Forelimb muscle (tissue), 1 donor: Measurements from ENCODE around the gene CARD11. TPM values are rescaled to one million over a fixed set of nuclear protein-coding genes. Genes with fewer than 3 reads are reported as not detected.

Source experiments
- DNase-seq: peaks from one replicate; pipeline ENCODE4 v3.0.0-alpha.2; 2013; ENCODE audit warnings: low read depth
- polyA plus RNA-seq: library from polyadenylated mRNA; unstranded; fragments of 120-200 nt; gene quantifications from one replicate; pipeline ENCODE4 v1.2.1, GENCODE V29; 2013; ENCODE audit not compliant: insufficient read length

Gene CARD11
- polyA plus RNA-seq, 1 donor, result 0.67 TPM

DNA sequence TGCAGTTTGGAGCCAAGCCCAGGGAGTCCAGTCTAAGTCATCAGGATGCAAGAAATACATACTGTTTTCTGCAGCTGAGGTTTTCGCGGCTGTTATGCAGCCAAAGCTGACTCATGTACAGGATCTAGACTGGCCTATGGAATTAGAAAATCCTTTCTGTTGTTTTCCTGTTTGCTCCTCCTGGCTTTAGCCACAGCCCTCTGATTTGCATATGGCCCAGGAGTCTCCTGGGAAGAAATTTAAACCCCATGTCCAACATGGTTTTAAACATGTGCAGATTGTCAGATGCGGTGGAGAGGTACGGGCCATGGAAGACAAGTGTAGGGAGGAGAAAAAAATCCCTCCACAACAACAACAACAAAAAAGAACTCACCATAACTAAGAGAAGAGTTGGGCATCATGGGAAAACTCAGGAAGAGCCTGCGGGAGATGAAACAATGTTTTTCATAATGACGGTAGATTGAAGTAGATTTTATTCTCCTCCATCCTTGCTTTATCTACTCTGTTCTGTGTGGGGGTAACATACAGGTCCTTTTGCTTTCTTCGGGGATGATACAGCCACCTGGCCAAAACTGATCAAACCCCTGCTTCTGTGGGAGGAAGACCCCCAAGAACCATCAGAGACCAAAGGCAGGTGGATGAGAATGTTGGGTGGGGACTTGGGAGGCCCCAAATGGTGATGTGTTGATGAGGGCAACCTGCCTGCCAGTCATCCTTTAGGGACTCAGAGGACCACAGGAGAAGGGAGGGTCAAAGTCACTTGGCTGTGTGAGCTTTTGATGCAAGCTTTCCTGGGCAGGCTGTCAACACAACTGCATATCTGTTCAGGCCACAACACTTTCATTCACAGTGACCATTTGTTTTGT, 169.7 kb downstream of the CARD11 start:
- DNase-seq, result peak; percentile 36

DNA sequence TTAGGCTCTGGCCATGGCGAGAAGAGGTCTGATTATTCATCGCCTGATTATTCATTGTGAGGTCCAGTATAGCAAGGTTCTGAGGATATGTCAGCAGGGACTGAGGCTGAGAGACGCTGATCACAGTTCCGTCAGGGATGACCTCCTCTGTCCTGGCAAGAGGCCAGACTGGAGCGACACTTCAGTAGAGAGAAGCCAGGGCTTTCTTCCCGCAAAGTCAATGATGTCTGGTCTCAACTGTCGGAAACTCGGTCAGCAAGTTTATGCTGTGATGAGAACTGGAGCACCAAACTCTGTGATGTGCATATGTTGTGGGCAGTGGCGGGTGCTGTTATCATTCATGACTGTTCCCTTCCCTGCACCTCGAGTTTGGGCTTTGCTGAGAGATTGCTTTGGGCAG, 170.5 kb downstream of the CARD11 start:
- DNase-seq, result no peak

DNA sequence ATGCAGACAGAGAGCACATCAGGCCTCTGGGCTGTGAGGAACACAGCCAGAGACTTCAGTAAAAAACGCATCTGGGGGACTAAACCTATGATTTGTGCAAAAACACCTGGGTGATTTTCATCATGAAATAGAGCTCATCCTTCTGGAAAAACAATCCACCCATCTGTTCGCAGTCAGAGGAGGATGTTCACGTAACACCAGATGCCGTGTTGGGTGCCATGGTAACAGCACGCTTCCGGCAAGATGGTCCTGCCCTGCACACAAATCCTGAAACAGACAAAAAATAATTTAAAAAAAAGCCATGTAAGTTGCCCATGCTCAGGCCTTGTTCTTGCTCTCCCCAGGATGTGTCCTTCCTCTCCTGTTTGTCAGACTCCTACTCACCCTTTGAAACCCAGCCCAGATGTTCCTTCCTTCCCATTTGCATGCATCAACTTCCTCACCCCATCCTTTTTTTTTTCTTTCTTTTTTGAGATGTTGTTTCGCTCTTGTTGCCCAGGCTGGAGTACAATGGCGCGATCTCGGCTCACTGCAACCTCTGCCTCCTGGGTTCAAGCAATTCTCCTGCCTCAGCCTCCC, 171.3 kb downstream of the CARD11 start:
- DNase-seq, result no peak

DNA sequence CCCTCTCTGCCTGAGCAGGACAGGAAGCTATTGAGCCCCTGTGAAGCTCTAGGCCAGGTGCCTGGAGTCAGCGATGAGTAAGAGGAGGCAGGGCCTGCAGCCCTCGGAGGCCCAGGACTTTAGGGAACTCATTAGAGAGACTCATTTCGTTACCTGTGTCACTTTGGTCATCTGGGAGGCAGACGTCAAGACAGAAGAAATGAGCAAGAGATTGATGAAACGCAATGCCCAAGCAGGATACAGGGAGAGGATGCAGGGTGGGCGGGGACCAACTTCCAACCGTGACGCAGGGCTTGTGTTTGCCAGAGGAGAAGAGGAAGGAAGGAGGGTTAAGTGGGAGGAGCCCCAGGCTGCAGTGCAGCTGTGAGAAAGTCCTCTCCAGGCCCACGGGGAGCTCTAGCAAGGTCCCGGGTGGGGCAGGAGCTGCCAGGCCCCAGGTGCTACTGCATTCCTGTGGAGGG, 173.2 kb downstream of the CARD11 start:
- peak; percentile 46 for DNase-seq

DNA sequence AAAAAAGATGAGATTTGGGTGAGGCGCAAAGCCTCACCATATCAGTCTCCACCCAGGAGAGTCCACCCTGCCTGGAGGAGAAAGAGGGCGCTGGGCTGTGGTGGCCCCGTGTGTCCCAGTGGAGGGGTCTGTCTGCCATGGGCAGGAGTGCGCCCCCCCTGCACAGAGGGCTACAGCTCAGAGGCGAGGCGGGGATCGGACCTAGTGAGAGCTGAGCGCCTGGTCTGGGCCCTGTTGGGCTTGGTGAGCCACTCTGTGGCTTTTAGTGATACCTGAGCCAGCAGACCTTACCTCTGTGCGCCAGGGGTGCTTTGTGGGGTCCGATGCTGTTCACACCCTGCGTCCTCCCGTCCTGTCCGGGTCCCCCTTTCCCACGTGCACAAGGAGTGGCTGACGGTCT, 173.7 kb downstream of the CARD11 start:
- no peak for DNase-seq

DNA sequence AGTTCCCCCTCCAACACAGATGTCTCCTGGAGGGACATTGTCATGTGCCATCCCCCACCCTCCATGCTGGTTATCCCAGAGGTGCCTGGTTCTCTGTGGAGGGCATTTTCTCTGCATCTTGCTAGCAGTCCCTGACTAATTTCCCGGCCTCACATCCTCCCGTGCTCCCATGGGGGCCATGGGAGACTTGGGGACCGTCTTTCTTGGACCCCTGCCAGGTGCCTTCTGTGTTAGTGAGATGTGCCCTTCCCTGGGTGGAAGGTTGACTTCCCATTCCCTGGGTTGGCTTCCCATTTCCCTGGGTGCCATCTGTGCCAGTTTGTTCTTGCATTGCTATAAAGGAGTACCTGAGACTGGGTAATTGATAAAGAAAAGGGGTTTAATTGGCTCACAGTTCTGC, 177.1 kb downstream of the CARD11 start:
- DNase-seq, result no peak

DNA sequence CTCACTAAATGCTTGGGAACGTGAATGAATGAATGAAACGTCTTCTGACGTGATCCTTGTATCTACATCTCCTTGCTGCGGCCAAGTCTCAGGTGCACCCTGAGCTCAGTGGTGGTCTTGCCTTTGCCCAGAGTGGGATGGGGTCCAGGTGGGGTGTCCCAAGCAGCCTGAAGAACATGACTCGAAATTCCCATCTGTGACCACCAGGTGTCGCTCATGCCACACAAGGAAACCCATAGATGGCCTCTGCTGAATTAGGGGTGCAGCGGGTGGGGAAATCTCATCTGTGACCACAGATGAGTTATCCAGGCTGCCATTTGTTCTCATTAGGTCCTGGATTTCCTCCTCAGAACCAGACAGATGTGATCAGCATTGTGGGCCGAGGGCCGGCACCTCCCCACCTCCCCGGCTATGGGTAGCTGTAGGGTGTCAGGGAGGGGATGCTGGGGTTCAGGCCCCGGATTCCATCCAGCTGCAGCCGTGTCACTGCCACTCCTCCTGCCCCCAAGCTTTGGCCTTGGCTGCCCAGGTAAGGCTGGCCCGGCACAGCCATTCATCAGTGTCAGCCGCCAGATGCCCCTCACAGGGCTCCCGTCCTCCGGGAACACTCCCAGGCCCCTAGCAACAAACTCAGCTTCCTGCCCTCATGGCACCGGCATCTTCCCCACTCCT, 178.5 kb downstream of the CARD11 start:
- DNase-seq, result no peak

DNA sequence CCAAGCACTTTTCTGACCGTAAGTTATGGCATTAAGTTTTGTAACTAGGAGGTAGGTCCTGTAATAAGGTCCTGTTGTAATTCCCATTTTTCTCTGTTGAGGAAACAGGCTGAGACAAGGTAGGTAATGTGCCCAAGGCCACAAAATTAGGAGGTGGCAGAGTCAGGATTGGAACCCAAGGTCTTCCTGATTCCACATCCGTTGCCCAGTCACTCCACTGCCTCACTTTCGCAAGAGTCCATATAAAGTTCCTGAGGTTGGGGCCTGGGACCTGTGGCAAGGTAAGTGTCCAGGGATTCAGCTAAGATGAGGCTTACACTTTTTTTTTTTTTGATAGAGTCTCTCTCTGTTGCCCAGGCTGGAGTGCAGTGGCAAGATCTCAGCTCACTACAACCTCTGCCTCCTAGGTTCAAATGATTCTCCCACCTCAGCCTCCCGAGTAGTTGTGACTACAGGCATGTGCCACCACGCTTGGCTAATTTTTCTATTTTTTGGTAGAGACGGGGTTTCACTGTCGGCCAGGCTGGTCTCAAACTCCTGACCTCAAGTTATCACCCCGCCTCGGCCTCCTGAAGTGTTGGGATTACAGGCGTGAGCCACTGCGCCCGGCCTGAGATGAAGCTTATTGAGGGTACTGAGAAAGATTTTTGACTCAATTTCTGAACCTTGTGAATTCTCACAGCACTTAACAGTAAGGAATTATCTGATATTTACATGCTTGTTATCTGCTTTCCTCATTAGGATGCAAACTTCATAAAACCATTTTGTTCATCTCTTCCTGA, 179.3 kb downstream of the CARD11 start:
- no peak for DNase-seq

DNA sequence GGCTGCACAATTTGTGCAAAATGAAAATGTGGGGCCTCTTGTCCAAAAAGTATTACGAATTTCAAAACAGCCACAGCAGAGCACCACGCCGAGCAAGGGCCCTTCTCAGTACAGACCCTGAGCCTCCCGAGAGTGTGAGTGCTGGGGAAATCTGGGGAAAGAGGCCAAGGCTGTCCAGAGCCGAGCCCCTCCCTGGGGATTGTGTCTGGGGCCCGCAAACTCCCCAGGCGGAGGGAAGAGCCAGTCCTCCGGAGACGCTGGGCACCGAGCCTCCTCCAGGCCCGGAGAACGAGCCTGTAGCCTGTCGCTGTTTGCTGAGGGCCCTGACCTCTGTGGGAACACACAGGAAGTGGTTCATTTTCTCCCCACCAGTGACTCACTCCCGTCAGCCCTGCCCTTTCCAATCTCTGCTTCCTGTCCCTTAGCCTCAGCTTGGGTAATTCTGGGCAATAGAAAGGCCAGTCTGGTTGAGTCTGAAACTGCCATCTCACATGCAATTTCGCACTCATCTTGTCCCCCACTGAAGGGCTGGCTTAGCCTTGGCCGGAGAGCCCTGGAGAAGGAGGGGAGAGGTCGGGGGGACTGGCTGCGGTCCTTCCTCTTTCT, 180.1 kb downstream of the CARD11 start:
- no peak for DNase-seq

DNA sequence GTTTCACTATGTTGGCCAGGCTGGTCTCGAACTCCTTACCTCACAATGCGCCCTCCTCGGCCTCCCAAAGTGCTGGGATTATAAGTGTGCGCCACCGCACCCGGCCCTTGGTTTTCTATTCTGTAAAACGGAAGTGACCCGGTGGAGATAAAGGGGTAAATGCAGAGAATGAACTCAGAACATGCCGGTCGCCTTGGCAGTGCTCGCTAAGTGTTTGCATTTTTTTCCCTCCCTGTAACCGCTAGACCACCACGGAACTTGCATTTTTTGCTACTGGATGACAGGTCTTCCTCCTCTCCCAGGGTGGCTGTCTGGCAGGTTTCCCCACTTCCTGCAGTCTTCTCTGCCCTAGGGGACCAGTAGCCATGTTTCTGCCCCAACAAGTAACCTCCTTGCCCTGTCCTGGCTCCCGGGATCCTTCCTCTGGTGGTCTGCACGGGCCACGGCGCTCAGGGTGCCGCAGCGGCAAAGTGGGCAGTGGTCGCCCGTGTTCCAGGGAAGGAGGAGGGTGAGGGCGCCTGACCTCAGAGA, 180.8 kb downstream of the CARD11 start:
- no peak for DNase-seq

DNA sequence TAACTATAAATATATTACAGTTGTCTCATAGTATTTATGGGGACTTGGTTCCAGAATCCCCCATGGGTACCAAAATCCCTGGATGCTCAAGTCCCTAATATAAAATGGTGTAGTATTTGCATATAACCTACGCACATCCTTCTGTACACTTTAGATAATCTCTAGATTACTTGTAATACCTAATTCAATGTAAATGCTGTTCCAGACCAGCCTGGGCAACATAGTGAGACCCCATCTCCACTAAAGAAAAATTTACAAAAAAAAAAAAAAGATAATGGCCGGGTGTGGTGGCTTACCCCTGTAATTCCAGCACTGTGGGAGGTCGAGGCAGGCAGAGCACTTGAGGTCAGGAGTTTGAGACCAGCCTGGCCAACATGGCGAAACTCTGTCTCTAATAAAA, 182.2 kb downstream of the CARD11 start:
- DNase-seq, result no peak

DNA sequence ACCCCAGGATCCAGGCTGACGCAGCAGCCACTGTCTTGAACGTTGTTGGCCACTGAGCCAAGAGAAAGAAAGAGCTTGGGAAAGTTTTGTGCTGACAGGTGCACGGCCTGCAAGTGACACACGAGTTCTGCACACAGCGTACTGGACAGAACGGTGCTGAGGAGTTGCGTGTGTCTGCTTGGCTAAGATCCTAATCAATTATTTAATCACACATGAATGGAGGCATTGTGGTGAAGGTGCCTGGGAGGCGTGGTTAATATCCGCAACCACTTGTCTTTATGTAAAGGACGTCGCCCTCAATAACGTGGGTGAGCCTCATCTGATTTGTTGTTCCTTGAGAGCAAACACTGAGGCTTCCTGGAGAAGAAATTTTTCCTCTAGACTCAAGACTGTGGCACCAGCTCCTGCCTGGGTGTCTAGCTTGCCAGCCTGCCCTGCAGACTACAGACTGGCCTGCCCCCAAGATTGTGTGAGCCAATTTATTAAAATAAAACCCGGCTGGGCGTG, 183.0 kb downstream of the CARD11 start:
- no peak for DNase-seq

DNA sequence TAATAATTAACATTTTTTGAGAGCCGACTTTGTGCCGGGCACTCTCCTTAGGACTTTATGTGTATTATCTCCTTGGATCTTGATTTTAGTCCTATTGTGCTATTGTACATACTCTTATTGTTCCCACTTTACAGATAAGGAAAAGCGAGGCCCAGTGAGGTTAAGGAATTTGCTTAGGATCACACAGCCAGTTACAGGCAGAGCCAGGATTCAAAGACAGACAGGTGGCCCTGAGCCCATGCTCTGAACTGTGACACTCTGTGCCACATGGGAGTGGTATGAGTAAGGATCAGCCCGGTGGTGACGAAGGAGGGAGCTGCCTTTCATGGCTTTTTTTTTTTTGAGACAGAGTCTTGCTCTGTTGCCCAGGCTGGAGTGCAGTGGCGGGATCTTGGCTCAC, 183.7 kb downstream of the CARD11 start:
- DNase-seq, result no peak

DNA sequence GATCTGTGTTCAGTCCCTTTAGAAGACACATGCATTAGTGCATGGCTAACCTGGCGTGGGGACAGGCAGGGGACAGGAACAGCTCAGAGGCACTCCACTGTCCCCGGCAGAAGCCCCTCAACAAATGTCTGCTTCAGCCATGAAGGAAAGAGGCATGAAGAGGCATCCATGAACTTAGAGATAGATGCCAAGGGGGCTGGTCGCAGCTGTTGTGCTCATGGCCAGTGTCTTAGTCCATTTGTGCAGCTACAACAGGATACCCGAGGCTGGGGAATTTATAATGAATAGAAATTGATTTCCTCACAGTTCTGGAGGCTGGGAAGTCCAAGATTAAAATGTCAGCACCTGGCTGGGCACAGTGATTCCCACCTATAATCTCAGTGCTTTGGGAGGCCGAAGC, 185.0 kb downstream of the CARD11 start:
- no peak for DNase-seq

DNA sequence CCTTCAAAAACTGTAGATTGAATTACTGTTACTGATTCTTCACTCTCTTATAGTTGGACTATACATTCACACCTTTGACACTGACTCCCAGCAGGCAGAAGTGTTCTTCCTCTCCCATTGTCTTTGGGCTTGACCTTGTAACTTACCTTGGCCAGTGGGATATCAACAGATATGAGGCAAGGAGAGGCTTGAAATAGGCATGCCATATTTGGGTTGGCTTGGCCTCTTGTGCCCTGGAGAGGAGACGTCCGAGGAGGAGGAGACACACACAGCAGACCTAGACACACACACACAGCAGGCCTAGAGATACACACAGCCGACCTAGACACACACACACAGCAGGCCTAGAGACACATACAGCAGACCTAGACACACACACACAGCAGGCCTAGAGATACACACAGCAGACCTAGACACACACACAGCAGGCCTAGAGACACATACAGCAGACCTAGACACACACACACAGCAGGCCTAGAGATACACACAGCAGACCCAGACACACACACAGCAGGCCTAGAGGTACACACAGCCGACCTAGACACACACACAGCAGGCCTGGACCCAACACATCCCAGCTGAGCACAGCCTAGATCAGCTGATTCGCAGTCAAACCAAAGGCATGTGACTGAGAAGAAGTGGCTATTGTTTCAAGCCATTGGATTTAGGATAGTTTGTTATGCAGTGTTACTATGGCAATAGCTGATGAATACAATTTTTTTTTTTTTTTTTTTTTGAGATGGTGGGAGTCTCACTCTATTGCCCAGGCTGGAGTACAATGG, 187.1 kb downstream of the CARD11 start:
- no peak for DNase-seq

Other genes with a start within 250 kb of the CARD11 start
- 26.5 TPM for gene GNA12, start 199.6 kb downstream of the CARD11 start, polyA plus RNA-seq